Measurements from ENCODE around the gene KCNJ1.

- TF ChIP-seq, protein P1, sequence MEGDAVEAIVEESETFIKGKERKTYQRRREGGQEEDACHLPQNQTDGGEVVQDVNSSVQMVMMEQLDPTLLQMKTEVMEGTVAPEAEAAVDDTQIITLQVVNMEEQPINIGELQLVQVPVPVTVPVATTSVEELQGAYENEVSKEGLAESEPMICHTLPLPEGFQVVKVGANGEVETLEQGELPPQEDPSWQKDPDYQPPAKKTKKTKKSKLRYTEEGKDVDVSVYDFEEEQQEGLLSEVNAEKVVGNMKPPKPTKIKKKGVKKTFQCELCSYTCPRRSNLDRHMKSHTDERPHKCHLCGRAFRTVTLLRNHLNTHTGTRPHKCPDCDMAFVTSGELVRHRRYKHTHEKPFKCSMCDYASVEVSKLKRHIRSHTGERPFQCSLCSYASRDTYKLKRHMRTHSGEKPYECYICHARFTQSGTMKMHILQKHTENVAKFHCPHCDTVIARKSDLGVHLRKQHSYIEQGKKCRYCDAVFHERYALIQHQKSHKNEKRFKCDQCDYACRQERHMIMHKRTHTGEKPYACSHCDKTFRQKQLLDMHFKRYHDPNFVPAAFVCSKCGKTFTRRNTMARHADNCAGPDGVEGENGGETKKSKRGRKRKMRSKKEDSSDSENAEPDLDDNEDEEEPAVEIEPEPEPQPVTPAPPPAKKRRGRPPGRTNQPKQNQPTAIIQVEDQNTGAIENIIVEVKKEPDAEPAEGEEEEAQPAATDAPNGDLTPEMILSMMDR (IDR thresholded peaks at IDR 0.05; ENCODE audit: low read depth, low read length), result no peak
- TF ChIP-seq POLR2A (IDR thresholded peaks at IDR 0.05; ENCODE audit: extremely low read depth, insufficient read length), result no peak
- TF ChIP-seq MYC (IDR thresholded peaks at IDR 0.05; ENCODE audit: low read depth, low read length), result no peak
Observed at GRCh38 chr11:128911701-128912100, 44.6 kb upstream of the KCNJ1 start.
